Neural crest cell (in vitro differentiated cells): ENCODE data around the gene DAPK3. TPM values are rescaled to one million over a fixed set of nuclear protein-coding genes. Genes with fewer than 3 reads are reported as not detected.
A peak's percentile ranks its signal among the peaks of the same experiment; 100 is the strongest.
"Not testable (repeated sequence)": the region's sequence is repeated elsewhere in the genome, so short reads cannot be mapped to it uniquely, and the experiment has no call there.

ENCODE experiments used
- DNase-seq: peaks from one replicate; pipeline ENCODE4 v3.0.0; 2021; ENCODE audit warnings: low read depth, mixed read lengths, low spot score
- H3K27ac Mint-ChIP-seq: one replicate; pipeline ENCODE4 v1.8.0; 2021; ENCODE audit warnings: mild to moderate bottlenecking, mixed read lengths; ENCODE audit not compliant: unreplicated experiment
- H3K27me3 Mint-ChIP-seq: 2 replicates; pipeline ENCODE4 v1.8.0; 2021; ENCODE audit warnings: low read depth, mild to moderate bottlenecking, mixed read lengths
- H3K36me3 Mint-ChIP-seq: 2 replicates; pipeline ENCODE4 v1.8.0; 2021; ENCODE audit warnings: low read depth, mild to moderate bottlenecking, mixed read lengths
- H3K4me1 Mint-ChIP-seq: 2 replicates; pipeline ENCODE4 v1.8.0; 2021; ENCODE audit warnings: mixed read lengths
- H3K4me3 Mint-ChIP-seq: one replicate; pipeline ENCODE4 v1.8.0; 2021; ENCODE audit warnings: mild to moderate bottlenecking, mixed read lengths
- H3K9me3 Mint-ChIP-seq: 2 replicates; pipeline ENCODE4 v1.8.0; 2021; ENCODE audit warnings: mixed read lengths
- total RNA-seq: library from RNA; stranded (reverse); gene quantifications from 2 replicates; pipeline ENCODE4 v1.2.1, GENCODE V29; 2021
- TF ChIP-seq, protein P1 (sequence below): fragments of 200-600 bp; sonication (generic); conservative IDR thresholded peaks from 2 replicates; pipeline ENCODE4 v1.5.0; 2021; ENCODE audit warnings: antibody characterized with exemption, mild to moderate bottlenecking

DAPK3 gene
- total RNA-seq, 1 donor from 2014 or later = 63.1 TPM

GRCh38 chr19:4007021-4007835 lies 36.3 kb upstream of the DAPK3 start, which contains the start of gene PIAS4:
TSS of gene PIAS4 (plus strand) at chr19:4007736. CDS start at chr19:4007761, 25 bp downstream.
- H3K4me3 Mint-ChIP-seq = peak within 1 kb of the TSS; percentile 94
- H3K36me3 Mint-ChIP-seq = no peaks in the 10 kb centered on the region
- no peaks in the 10 kb centered on the region for H3K27me3 Mint-ChIP-seq
- H3K27ac Mint-ChIP-seq = peak within 1 kb of the TSS; percentile 86
- H3K9me3 Mint-ChIP-seq = no peaks in the 10 kb centered on the region
- peak; percentile 87 for DNase-seq
- peaks cover 21% of the 10 kb centered on the region for H3K4me1 Mint-ChIP-seq
- TF ChIP-seq, protein P1, sequence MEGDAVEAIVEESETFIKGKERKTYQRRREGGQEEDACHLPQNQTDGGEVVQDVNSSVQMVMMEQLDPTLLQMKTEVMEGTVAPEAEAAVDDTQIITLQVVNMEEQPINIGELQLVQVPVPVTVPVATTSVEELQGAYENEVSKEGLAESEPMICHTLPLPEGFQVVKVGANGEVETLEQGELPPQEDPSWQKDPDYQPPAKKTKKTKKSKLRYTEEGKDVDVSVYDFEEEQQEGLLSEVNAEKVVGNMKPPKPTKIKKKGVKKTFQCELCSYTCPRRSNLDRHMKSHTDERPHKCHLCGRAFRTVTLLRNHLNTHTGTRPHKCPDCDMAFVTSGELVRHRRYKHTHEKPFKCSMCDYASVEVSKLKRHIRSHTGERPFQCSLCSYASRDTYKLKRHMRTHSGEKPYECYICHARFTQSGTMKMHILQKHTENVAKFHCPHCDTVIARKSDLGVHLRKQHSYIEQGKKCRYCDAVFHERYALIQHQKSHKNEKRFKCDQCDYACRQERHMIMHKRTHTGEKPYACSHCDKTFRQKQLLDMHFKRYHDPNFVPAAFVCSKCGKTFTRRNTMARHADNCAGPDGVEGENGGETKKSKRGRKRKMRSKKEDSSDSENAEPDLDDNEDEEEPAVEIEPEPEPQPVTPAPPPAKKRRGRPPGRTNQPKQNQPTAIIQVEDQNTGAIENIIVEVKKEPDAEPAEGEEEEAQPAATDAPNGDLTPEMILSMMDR = peak; percentile 34

DNA sequence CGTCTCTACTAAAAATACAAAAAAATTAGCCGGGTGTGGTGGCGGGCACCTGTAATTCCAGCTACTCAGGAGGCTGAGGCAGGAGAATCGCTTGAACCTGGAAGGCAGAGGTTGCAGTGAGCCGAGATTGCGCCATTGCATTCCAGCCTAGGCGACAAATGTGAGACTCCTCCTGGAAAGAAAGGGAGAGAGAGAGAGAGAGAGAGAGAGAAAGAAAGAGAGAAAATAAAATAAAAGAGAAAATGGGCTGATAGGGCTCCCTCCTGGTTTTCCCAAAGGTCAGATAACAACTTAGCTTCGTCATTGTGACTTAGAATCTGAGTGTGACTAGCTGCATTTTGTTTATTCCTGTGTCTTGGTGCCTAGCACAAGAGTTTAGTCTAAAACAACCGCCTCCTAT lies 34.5 kb upstream of the DAPK3 start:
- Mint-ChIP-seq H3K4me1 (peaks cover 18% of the 10 kb centered on the region), H3K4me3 (peak overlapping the region; percentile 76)
- not testable (repeated sequence) for DNase-seq, H3K36me3 Mint-ChIP-seq, H3K27ac Mint-ChIP-seq, H3K27me3 Mint-ChIP-seq, H3K9me3 Mint-ChIP-seq

DNA sequence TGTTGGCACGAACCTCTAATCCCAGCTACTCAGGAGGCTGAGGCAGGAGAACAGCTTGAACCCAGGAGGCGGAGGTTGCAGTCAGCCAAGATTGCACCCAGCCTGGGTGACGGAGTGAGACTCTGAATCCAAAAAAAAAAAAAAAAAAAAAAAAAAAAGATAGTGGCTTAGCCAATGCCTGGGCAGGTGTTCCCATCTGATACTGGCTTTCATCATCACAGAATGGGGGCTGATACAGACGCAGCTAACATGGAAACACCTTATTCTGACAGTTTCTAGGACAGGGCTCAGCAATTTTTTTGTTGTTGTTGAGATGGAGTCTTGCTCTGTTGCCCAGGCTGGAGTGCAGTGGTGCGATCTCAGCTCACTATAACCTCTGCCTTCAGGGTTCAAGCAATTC lies 29.9 kb upstream of the DAPK3 start:
- not testable (repeated sequence) for H3K27ac Mint-ChIP-seq, H3K4me3 Mint-ChIP-seq, H3K36me3 Mint-ChIP-seq, H3K27me3 Mint-ChIP-seq, H3K4me1 Mint-ChIP-seq, DNase-seq, H3K9me3 Mint-ChIP-seq

- H3K27me3 Mint-ChIP-seq, H3K9me3 Mint-ChIP-seq, H3K4me3 Mint-ChIP-seq, H3K36me3 Mint-ChIP-seq, DNase-seq, H3K4me1 Mint-ChIP-seq: not testable (repeated sequence)
- H3K27ac Mint-ChIP-seq = peak overlapping the region; percentile 50
These were observed 27.9 kb upstream of the DAPK3 start for GRCh38 chr19:3998667-3999412.

GRCh38 chr19:3995607-3996006 lies 24.7 kb upstream of the DAPK3 start:
- Mint-ChIP-seq H3K4me3 (no peak overlapping the region), H3K27me3 (no peaks in the 10 kb centered on the region), H3K36me3 (no peaks in the 10 kb centered on the region), H3K27ac (no peak overlapping the region), H3K9me3 (no peaks in the 10 kb centered on the region), H3K4me1 (peaks cover 4% of the 10 kb centered on the region)
- TF ChIP-seq, protein P1 = no peak
- no peak for DNase-seq

- no peak overlapping the region for H3K27ac Mint-ChIP-seq
- H3K27me3 Mint-ChIP-seq = peaks cover 23% of the 10 kb centered on the region
- peaks cover 25% of the 10 kb centered on the region for H3K4me1 Mint-ChIP-seq
- no peaks in the 10 kb centered on the region for H3K9me3 Mint-ChIP-seq
- no peaks in the 10 kb centered on the region for H3K36me3 Mint-ChIP-seq
- TF ChIP-seq, protein P1 = no peak
- peak overlapping the region; percentile 64 for H3K4me3 Mint-ChIP-seq
- DNase-seq = no peak
These were observed 19.9 kb upstream of the DAPK3 start for GRCh38 chr19:3990815-3991117.
